ENCODE measurements around the gene KRT31. TPM values are rescaled to one million over a fixed set of nuclear protein-coding genes. Genes with fewer than 3 reads are reported as not detected.

The KRT31 gene
- total and polyA plus RNA-seq, 2 of the 8 experiments (the other 6 are each of a cell fraction or from before 2014, with no cell fraction given): not detected

GRCh38 chr17:41434415-41434814 is 37.0 kb upstream of the KRT31 start (continued):
- TF ChIP-seq GTF2F1 (IDR thresholded peaks at IDR 0.05; ENCODE audit: borderline replicate concordance, low read depth, low read length) (no peak), CBX5 (IDR thresholded peaks at IDR 0.05; ENCODE audit: low read depth, low read length) (no peak)
